Brain microvascular endothelial cell (primary cell): ENCODE results near the gene ING4.

Experiments used
- DNase-seq: peaks from one replicate; pipeline ENCODE4 v3.0.0-alpha.2; 2020
- H3K27ac ChIP-seq: fragments of 250-450 bp; sonication (Bioruptor Pico); 2 replicates; pipeline ENCODE4 v1.5.1; 2020; ENCODE audit warnings: mild to moderate bottlenecking, moderate library complexity
- H3K27me3 ChIP-seq: fragments of 250-450 bp; sonication (Bioruptor Pico); replicated peaks from 2 replicates; pipeline ENCODE4 v1.5.1; 2020; ENCODE audit warnings: mild to moderate bottlenecking
- H3K36me3 ChIP-seq: fragments of 250-450 bp; sonication (Bioruptor Pico); replicated peaks from 2 replicates; pipeline ENCODE4 v1.5.1; 2020; ENCODE audit warnings: mild to moderate bottlenecking
- H3K4me3 ChIP-seq: 2 replicates; pipeline ENCODE4 v1.5.1; 2011; ENCODE audit warnings: low read depth, mild to moderate bottlenecking, control low read depth, low read length, moderate library complexity
- CTCF ChIP-seq: IDR thresholded peaks from 2 replicates; pipeline ENCODE4 v1.5.1; 2011; ENCODE audit warnings: low read depth, mild to moderate bottlenecking, moderate library complexity, low read length, control low read depth, inconsistent platforms; ENCODE audit errors: missing control alignments
- in situ Hi-C: cut with HindIII; loops from 2 replicates; pipeline ENCODE4 v1.10.0; 2017; ENCODE audit warnings: low sequenced_read_pairs, low pct_ligation_motif_present

Gene ING4

GRCh38 chr12:6653342-6653741, 9.6 kb downstream of the ING4 start:
- no peak for TF ChIP-seq CTCF
- in situ Hi-C loops = no loop called here

GRCh38 chr12:6652391-6652790, 10.5 kb downstream of the ING4 start:
- H3K27me3 ChIP-seq = no peaks in the 10 kb centered on the region
- no peak overlapping the region for H3K4me3 ChIP-seq
- no peak for DNase-seq
- no peak overlapping the region for H3K27ac ChIP-seq
- peaks cover 38% of the 10 kb centered on the region for H3K36me3 ChIP-seq
- TF ChIP-seq CTCF = no peak
- in situ Hi-C loops = no loop called here

More at GRCh38 chr12:6653342-6653741, 9.6 kb downstream of the ING4 start:
- Histone ChIP-seq H3K27ac (no peak overlapping the region), H3K27me3 (no peaks in the 10 kb centered on the region), H3K36me3 (peaks cover 37% of the 10 kb centered on the region), H3K4me3 (no peak overlapping the region)
- DNase-seq = no peak

- H3K27me3 ChIP-seq = no peaks in the 10 kb centered on the region
- no peak overlapping the region for H3K4me3 ChIP-seq
- no peak for TF ChIP-seq CTCF
- in situ Hi-C loops = no loop called here
- H3K36me3 ChIP-seq = peaks cover 30% of the 10 kb centered on the region
- no peak for DNase-seq
- H3K27ac ChIP-seq = no peak overlapping the region
Measured at GRCh38 chr12:6650832-6651231, 12.1 kb downstream of the ING4 start.

- H3K27ac ChIP-seq = no peak within 1 kb of the TSS
- peak within 1 kb of the TSS; percentile 43 for H3K4me3 ChIP-seq
- in situ Hi-C loops = no loop called here
- TF ChIP-seq CTCF = no peak
- H3K36me3 ChIP-seq = peaks cover 16% of the 10 kb centered on the region
- no peaks in the 10 kb centered on the region for H3K27me3 ChIP-seq
- no peak for DNase-seq
Measured at GRCh38 chr12:6647083-6647604, 15.8 kb downstream of the ING4 start, which contains the start of gene ACRBP. ACRBP (minus strand) TSS chr12:6647432; CDS start chr12:6647366, 66 bp downstream.

GRCh38 chr12:6646276-6647082, 16.4 kb downstream of the ING4 start:
- in situ Hi-C loops = no loop called here
- DNase-seq = no peak
- Histone ChIP-seq H3K4me3 (peak overlapping the region; percentile 43), H3K36me3 (peaks cover 13% of the 10 kb centered on the region), H3K27me3 (no peaks in the 10 kb centered on the region), H3K27ac (no peak overlapping the region)
- TF ChIP-seq CTCF = no peak

GRCh38 chr12:6644903-6645302, 18.0 kb downstream of the ING4 start:
- Histone ChIP-seq H3K27ac (no peak overlapping the region), H3K36me3 (peaks cover 2% of the 10 kb centered on the region), H3K27me3 (no peaks in the 10 kb centered on the region), H3K4me3 (no peak overlapping the region)
- in situ Hi-C loops = no loop called here
- TF ChIP-seq CTCF = peak; percentile 46
- DNase-seq = no peak
